GM21381 (cell line): ENCODE results near the gene FBXW11.

Experiments used
- ATAC-seq: cut with Tn5 transposase; IDR thresholded peaks from one replicate; pipeline ENCODE4 v1.9.1; 2021; ENCODE audit warnings: mild to moderate bottlenecking, moderate library complexity; ENCODE audit not compliant: unreplicated experiment

The FBXW11 gene

DNA sequence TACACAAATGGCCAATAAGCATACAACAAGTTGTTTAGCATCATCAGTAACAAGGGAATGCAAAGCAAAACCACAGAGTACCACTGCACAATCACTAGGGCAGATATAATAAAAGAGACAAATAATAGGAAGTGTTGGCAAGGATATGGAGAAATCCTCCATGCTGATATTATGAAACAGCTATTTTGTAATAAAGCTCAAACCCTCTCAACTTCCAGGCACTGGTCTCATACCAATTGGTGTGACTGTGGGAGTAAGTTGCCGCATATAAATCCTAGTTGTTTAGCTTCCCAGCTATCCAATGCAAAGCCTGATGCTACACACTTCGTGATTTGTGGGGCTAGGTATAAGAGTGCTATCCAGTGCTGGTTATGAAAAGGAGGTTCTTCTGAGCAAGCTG lies 132.2 kb downstream of the FBXW11 start:
- ATAC-seq: no peak

DNA sequence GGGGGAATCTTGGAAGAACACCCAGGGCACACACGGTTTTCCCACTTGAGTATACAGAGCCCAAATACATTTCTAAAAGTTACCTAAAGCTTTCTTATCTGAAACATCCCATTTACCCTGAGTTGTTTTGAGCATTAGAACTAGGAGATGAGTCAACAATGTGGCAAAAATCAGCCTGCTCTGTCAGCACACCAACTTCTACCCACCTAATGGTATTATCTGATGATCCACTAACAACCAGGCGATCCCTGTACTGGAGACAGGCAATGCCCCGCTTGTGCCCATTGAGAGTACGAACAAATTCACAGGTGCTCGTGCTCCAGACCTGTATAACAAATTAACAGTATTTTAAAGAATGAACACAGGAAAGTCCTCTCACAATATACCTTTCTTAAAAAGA lies 133.8 kb downstream of the FBXW11 start:
- ATAC-seq: no peak

DNA sequence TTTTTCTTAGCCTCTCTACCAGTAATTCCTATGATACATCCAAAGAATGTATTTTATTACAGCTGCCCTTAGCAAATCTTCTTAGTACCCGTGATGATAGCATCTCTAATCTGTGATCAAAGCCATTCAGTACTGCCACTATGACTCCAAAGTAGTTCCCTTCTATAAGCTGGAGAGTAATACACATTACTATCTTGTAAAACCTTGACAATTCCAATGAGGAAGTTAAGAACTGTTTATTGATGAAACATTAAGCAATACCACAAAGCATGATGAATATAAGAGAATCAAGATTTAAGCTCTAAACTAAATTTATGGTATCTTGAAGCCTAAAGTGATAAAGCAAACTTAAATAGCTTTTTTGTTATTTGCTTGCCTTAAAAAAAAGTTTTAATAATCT lies 134.7 kb downstream of the FBXW11 start:
- ATAC-seq: no peak

DNA sequence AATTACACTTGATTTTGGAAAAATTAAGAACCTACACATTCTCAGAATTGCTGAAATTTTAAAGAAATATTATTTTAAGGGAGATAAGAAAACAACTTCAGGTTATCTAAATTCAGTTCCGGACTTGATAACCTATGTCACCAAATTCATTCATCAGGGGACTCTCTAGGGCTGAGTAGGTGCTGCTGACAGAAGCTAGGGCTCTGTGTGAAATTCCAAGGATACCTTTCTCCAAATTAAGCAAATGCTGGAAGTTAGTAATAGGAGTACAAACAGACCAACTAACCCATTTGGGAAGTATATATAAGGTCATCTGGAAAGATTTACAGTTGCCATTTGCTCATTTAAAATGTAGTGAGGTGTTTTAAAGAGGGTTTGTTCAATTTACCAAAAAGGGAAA lies 136.5 kb downstream of the FBXW11 start:
- ATAC-seq: no peak

- no peak for ATAC-seq
These were observed 138.2 kb downstream of the FBXW11 start for GRCh38 chr5:171868236-171868635.

- no peak for ATAC-seq
These were observed 138.7 kb downstream of the FBXW11 start for GRCh38 chr5:171867786-171868185.

- no peak for ATAC-seq
These were observed 141.0 kb downstream of the FBXW11 start for GRCh38 chr5:171865471-171865870.

DNA sequence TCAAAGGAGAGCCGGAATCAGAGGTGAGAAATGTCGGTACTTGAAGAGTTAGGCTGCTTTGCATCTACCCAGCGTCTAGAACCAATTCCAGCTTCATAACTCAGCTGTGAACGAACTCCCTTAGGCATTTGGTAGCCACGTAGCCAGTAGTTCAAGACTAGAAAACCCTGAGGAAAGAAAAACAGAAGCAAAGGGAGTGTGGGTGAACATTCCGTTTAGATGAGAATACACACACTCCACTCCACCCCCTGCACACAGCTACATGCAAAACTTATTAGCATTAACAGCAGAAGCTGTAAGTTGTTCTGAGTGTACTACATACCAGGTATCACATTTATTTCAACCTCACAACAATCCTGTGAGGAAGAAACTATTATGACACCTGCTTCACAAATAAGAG lies 142.5 kb downstream of the FBXW11 start:
- ATAC-seq: no peak

DNA sequence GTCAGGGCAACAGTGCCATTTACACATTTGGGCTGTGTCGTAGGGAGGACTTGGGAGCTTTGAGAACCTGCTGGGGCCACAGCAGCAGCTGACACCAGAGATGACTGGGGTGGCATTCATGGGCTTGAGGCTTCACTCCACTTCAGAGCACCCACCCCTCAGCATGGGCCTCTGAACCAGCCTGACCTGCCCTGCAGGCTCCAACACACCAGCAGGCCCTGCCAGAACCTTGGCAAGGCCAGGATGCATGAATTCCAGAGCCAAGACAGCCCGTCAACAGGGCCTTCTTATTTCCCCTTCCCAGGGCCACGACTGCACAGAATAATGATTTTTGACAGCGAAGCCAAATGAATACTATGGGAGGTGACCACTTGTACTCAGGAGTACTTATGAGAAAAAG lies 143.8 kb downstream of the FBXW11 start:
- ATAC-seq: no peak

- no peak for ATAC-seq
These were observed 145.1 kb downstream of the FBXW11 start for GRCh38 chr5:171861381-171861780.

- ATAC-seq: no peak
These were observed 148.1 kb downstream of the FBXW11 start for GRCh38 chr5:171858303-171858702.

- no peak for ATAC-seq
These were observed 149.0 kb downstream of the FBXW11 start for GRCh38 chr5:171857489-171857876.

DNA sequence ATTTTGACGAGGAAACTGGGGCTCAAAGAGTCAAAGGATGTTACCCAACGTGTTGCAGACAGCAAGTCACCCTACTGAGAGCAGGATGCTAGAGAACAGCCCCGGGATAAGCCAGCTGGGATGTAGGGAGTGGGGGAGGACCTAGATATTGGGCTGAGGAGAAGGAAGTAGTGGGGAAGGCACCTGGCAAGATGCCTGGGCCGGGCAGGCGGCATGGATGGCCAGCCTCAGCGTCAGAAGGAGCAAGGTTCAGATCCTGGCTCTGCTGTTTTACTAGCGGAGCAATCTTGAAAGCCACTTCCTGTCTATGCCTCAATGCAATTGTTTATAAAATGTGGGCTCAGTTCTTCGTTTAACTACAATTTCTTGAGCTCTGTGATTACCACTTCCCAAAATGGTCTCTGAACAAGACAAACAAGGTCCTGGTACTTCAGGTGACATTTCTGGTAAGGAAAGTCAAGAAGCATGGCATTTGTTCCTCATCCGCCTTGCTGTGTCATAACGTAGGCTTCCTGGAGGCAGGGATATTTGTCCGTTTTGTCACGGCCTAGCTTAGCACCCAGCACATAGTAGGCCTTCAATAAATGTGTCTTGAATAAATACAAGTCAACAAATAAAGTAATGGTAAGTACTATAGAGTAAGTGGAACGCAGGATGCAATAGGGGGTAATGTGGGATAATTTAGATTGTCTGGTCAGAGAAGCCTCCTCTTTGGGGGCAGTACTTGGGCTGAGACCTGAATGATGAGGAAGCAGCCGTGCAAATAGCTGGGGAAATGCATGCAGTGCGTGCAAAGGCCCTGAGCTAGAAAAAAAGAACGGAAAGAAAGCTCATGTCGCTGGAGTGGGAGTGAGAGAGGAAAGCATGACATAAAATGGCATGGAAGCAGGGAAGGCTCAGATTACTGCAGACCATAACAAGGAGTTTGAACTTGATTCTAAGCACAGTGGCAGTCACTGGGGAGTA lies 150.4 kb downstream of the FBXW11 start:
- no peak for ATAC-seq

GRCh38 chr5:171855265-171855664 lies 151.2 kb downstream of the FBXW11 start:
- ATAC-seq: no peak

- no peak for ATAC-seq
These were observed 154.2 kb downstream of the FBXW11 start for GRCh38 chr5:171852255-171852681.

DNA sequence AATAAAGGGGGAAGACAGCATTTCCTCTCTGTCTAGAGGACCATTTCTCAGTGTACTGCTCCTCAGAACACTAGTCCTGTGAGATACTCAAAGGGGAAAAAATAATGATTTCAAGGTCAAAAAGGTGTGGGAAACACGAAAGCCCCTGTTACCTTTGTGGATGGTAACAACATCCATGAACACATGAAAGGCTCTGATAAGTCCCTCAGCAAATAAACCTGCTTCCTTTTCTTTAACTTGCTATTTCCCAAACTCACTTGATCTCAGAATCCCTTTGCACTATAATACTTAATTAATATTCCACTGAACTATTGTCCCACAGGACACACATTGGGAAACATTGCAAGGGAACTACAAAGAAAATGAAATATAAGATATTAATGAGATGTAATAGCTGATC lies 155.2 kb downstream of the FBXW11 start:
- no peak for ATAC-seq

DNA sequence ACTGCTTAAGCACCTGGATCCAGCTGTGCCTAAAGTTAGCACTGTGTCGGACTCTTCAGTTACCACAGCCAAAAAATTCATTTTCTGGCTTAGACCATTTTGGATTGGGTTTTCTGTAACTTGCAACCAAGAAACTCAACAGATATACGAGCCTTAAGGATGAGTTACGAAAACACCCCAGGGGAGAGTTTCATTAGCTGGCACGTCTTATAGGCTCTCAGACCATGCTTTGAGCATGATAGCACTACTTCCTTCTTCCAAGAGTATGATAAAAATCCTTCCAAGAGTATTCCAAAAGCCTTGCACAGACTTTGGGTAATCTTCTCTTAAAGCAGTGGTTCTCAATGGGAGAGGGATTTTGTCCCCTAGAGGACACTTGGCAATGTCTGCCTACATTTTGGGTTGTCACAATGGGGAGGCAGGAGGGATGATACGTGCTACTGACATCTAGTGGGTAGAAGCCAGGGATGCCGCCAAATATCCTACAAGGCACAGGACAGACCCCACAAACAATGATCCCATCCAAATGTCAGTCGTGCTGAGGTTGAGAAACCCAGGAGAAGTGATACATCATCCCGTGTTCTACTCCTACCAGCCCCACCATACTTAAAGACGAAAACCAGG lies 156.0 kb downstream of the FBXW11 start:
- ATAC-seq: no peak

DNA sequence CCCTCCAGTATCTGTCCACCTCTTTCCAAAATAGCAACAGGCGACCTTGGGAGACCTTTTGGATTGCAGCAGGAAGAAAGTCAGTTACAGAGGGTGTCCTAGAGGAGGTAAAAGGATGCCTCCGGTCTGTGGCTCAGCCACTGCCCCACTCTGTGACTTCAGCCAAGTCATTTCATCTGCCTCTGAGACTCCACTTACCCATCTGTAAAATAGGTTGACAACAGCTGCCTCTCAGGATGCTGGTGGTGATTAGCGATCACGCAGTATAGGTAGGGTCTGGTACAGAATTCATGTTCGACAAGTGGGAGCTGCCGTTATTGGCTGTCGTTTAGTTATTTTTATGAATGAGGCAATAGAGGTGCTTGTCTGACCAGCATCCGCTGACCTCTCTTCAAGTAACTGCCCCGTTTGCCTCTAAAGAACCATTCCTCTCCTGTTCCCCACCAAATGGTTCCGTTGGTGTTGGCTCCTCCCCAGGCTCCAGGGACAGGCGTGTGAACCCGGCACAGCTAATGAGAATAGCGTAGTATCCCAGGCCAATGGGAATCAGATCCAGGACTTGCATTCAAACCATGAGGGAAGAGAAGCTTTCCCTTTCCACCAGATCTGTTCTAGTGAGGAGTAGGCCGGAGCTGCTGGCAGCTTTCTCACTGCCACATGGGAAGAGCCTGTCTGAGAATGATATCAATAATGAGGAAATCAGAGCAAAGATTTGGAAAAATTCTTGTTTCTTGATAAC lies 156.7 kb downstream of the FBXW11 start:
- ATAC-seq: no peak

- no peak for ATAC-seq
These were observed 157.4 kb downstream of the FBXW11 start for GRCh38 chr5:171848911-171849520.

DNA sequence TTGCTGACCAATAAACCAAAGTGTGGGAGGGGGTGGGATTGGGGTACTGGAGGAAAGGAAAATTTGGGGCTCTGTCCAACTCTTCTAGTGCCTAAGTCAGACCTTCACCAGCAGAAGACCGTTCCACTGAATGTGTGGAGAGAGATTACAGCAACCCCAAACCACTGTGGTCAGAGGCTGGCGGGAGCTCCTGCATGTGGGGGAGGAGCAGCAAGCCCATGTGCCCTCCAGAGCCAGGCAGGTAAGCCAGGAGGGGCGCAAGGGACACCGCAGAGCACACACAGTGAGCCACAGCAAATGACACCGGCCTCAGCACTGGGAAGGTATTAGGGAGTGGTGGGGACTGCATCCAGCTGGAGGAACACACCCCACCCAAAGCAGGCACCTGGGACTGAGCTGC lies 158.0 kb downstream of the FBXW11 start:
- no peak for ATAC-seq

GRCh38 chr5:171848006-171848405 lies 158.4 kb downstream of the FBXW11 start:
- ATAC-seq: no peak
